HEK293 (cell line): Measurements from ENCODE around the gene MUC5AC.

Source experiments
- CTCF ChIA-PET: fragments of 350-600 bp; formaldehyde crosslinking; extraction: SDS; loops from one replicate; lab custom pipeline; 2021; ENCODE audit warnings: antibody characterized with exemption; lab: Yijun Ruan, JAX
- POLR2A ChIA-PET: fragments of 300-600 bp; formaldehyde crosslinking; extraction: SDS; loops from one replicate; lab custom pipeline; 2020; ENCODE audit warnings: antibody characterized with exemption, inconsistent platforms; lab: Yijun Ruan, JAX
- H3K27ac ChIP-seq: fragments of 200-500 bp; sonication (Bioruptor generic); 2 replicates; pipeline ENCODE4 v1.5.1; 2014; ENCODE audit warnings: low read depth, low read length, control low read depth, inconsistent platforms; ENCODE audit errors: extremely low read depth
- H3K36me3 ChIP-seq, 2 experiments: fragments of 200-500 bp in 1 of 2; sonication (Bioruptor generic) in 1 of 2; 1 replicate in 1 of 2; 2 replicates in 1 of 2; pipeline ENCODE4 v1.5.1; 2014 to 2017; ENCODE audit warnings: inconsistent platforms in 2 of 2, low read length in 2 of 2; ENCODE audit not compliant: control insufficient read depth in 2 of 2, insufficient read depth in 1 of 2
- H3K4me1 ChIP-seq: fragments of 200-500 bp; sonication (Bioruptor generic); 2 replicates; pipeline ENCODE4 v1.5.1; 2014; ENCODE audit warnings: mild to moderate bottlenecking, low read length, inconsistent platforms; ENCODE audit not compliant: control insufficient read depth, insufficient read depth
- H3K4me3 ChIP-seq: 2 replicates; pipeline ENCODE4 v1.5.1; 2011; ENCODE audit warnings: low read depth, mild to moderate bottlenecking, control low read depth, low read length, moderate library complexity
- H3K9me3 ChIP-seq: fragments of 200-500 bp; sonication (Bioruptor generic); 2 replicates; pipeline ENCODE4 v1.5.1; 2014; ENCODE audit warnings: low read depth, low read length, inconsistent platforms; ENCODE audit not compliant: control insufficient read depth, insufficient read depth
- BCL11B ChIP-seq: fragments of 450-650 bp; formaldehyde crosslinking; IDR thresholded peaks from 2 replicates; pipeline ENCODE4 v1.5.1; 2016; ENCODE audit warnings: low read depth, missing biosample characterization, missing genetic modification characterization
- GLIS2 ChIP-seq: fragments of 450-650 bp; formaldehyde crosslinking; IDR thresholded peaks from 2 replicates; pipeline ENCODE4 v1.5.1; 2016; ENCODE audit warnings: missing biosample characterization, missing genetic modification characterization
- RBAK ChIP-seq: fragments of 450-650 bp; formaldehyde crosslinking; IDR thresholded peaks from 2 replicates; pipeline ENCODE4 v1.5.1; 2016; ENCODE audit warnings: missing biosample characterization, missing genetic modification characterization
- YY2 ChIP-seq: fragments of 450-650 bp; formaldehyde crosslinking; IDR thresholded peaks from 2 replicates; pipeline ENCODE4 v1.5.1; 2016; ENCODE audit warnings: missing biosample characterization, missing genetic modification characterization
- ZFHX2 ChIP-seq: fragments of 450-650 bp; formaldehyde crosslinking; conservative IDR thresholded peaks from 2 replicates; pipeline ENCODE4 v1.5.1; 2016; ENCODE audit warnings: missing biosample characterization, missing genetic modification characterization
- ZNF16 ChIP-seq: fragments of 450-650 bp; formaldehyde crosslinking; IDR thresholded peaks from 2 replicates; pipeline ENCODE4 v1.5.1; 2016; ENCODE audit warnings: low read depth, missing biosample characterization, missing genetic modification characterization
- ZNF2 ChIP-seq: fragments of 450-650 bp; formaldehyde crosslinking; IDR thresholded peaks from 2 replicates; pipeline ENCODE4 v1.5.1; 2016; ENCODE audit warnings: missing biosample characterization, missing genetic modification characterization
- ZNF248 ChIP-seq: fragments of 450-650 bp; formaldehyde crosslinking; IDR thresholded peaks from 2 replicates; pipeline ENCODE4 v1.5.1; 2017; ENCODE audit warnings: missing biosample characterization, missing genetic modification characterization
- ZNF843 ChIP-seq: fragments of 450-650 bp; formaldehyde crosslinking; IDR thresholded peaks from 2 replicates; pipeline ENCODE4 v1.5.1; 2016; ENCODE audit warnings: missing biosample characterization, missing genetic modification characterization
- TF ChIP-seq, protein P1 (sequence below): fragments of 450-650 bp; formaldehyde crosslinking; IDR thresholded peaks from 2 replicates; pipeline ENCODE4 v1.5.1; 2016; ENCODE audit warnings: missing biosample characterization, missing genetic modification characterization, borderline replicate concordance
- TF ChIP-seq, protein P2 (sequence below): fragments of 450-650 bp; formaldehyde crosslinking; IDR thresholded peaks from 2 replicates; pipeline ENCODE4 v1.5.1; 2016; ENCODE audit warnings: missing biosample characterization, missing genetic modification characterization
- TF ChIP-seq, protein P3 (sequence below): fragments of 450-650 bp; formaldehyde crosslinking; IDR thresholded peaks from 2 replicates; pipeline ENCODE4 v1.5.1; 2016; ENCODE audit warnings: missing biosample characterization, missing genetic modification characterization, borderline replicate concordance
- TF ChIP-seq, protein P4 (sequence below): fragments of 450-650 bp; formaldehyde crosslinking; IDR thresholded peaks from 2 replicates; pipeline ENCODE4 v1.5.1; 2016; ENCODE audit warnings: missing biosample characterization, missing genetic modification characterization

MUC5AC gene

DNA sequence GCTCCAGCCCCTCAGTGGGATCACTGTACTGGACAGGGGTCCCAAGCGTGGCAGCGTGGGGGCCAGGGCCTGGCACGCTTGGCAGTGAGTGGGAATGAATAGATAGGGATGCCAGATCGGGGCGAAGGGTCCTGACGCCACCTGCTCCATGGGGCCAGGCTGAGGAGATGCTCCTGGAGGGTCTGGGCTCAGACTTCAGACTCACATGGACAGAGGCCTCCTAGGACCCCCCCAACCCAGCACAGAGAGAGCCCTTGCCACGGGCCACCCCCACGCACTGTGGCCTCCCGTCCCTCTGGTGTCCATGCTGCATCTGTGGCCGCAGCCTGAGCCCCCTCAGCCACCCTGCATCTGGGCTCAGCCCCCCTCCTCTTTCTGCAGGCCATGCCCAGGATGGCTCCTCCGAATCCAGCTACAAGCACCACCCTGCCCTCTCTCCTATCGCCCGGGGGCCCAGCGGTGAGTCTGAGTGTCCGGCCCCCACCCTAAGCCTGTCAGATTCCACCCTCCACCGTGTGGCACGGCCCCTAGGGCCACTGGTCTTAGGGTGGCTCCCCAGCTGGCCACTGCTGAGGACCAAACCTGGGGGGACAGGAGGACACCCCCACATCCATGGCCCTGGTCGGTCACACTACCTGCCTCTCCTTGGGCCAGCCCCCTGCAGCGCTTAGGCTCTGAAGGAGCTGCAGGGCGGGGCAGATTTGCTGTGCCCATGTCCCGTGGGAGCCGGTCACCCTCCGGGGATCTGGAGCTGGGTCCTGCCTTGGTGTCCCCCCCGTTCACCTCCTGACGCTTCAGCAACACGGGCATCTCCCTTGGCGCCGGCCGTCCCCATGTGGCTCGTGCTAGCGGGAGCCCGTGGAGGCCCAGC, 2.7 kb downstream of the MUC5AC start (continued):
- TF ChIP-seq YY2 (tag by site-specific recombination) (no peak), ZNF16 (no peak)

DNA sequence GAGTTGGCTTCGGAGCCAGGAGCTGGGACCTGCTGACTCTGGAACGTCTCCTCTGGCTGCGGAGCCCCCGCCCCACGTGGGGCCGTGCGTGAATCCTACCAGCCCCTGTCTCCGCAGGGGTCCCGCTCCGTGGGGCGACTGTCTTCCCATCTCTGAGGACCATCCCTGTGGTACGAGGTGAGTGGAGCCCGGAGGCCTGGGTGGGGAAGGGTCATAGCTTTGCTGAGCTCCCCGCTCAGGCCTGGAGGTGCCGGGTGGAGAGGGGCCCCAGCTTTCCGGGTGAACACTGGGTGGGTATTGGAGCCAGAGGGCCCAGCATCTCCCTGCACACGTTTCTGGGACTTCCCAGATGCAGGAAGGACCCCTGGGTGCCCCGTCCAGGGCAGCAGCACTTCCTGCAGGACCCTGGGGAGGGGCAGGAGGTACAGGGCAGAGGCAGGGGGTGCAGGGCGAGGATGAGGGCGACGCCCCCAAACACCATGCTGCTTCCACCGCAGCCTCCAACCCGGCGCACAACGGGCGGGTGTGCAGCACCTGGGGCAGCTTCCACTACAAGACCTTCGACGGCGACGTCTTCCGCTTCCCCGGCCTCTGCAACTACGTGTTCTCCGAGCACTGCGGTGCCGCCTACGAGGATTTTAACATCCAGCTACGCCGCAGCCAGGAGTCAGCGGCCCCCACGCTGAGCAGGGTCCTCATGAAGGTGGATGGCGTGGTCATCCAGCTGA, 3.8 kb downstream of the MUC5AC start:
- Histone ChIP-seq H3K9me3 (no peaks in the 10 kb centered on the region), H3K4me3 (no peak overlapping the region), H3K4me1 (no peaks in the 10 kb centered on the region)
- TF ChIP-seq, protein P1, sequence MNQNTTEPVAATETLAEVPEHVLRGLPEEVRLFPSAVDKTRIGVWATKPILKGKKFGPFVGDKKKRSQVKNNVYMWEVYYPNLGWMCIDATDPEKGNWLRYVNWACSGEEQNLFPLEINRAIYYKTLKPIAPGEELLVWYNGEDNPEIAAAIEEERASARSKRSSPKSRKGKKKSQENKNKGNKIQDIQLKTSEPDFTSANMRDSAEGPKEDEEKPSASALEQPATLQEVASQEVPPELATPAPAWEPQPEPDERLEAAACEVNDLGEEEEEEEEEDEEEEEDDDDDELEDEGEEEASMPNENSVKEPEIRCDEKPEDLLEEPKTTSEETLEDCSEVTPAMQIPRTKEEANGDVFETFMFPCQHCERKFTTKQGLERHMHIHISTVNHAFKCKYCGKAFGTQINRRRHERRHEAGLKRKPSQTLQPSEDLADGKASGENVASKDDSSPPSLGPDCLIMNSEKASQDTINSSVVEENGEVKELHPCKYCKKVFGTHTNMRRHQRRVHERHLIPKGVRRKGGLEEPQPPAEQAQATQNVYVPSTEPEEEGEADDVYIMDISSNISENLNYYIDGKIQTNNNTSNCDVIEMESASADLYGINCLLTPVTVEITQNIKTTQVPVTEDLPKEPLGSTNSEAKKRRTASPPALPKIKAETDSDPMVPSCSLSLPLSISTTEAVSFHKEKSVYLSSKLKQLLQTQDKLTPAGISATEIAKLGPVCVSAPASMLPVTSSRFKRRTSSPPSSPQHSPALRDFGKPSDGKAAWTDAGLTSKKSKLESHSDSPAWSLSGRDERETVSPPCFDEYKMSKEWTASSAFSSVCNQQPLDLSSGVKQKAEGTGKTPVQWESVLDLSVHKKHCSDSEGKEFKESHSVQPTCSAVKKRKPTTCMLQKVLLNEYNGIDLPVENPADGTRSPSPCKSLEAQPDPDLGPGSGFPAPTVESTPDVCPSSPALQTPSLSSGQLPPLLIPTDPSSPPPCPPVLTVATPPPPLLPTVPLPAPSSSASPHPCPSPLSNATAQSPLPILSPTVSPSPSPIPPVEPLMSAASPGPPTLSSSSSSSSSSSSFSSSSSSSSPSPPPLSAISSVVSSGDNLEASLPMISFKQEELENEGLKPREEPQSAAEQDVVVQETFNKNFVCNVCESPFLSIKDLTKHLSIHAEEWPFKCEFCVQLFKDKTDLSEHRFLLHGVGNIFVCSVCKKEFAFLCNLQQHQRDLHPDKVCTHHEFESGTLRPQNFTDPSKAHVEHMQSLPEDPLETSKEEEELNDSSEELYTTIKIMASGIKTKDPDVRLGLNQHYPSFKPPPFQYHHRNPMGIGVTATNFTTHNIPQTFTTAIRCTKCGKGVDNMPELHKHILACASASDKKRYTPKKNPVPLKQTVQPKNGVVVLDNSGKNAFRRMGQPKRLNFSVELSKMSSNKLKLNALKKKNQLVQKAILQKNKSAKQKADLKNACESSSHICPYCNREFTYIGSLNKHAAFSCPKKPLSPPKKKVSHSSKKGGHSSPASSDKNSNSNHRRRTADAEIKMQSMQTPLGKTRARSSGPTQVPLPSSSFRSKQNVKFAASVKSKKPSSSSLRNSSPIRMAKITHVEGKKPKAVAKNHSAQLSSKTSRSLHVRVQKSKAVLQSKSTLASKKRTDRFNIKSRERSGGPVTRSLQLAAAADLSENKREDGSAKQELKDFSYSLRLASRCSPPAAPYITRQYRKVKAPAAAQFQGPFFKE (tag by site-specific recombination), result no peak
- no peak for TF ChIP-seq ZFHX2 (tag by site-specific recombination)
- no peak for TF ChIP-seq ZNF248 (tag by site-specific recombination)
- TF ChIP-seq, protein P2, sequence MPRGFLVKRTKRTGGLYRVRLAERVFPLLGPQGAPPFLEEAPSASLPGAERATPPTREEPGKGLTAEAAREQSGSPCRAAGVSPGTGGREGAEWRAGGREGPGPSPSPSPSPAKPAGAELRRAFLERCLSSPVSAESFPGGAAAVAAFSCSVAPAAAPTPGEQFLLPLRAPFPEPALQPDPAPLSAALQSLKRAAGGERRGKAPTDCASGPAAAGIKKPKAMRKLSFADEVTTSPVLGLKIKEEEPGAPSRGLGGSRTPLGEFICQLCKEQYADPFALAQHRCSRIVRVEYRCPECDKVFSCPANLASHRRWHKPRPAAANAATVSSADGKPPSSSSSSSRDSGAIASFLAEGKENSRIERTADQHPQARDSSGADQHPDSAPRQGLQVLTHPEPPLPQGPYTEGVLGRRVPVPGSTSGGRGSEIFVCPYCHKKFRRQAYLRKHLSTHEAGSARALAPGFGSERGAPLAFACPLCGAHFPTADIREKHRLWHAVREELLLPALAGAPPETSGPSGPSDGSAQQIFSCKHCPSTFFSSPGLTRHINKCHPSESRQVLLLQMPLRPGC, result no peak
- TF ChIP-seq ZNF2, result no peak
- TF ChIP-seq BCL11B (tag by site-specific recombination), result no peak
- TF ChIP-seq RBAK (tag by site-specific recombination), result no peak
- TF ChIP-seq GLIS2, result no peak
- TF ChIP-seq, protein P3, sequence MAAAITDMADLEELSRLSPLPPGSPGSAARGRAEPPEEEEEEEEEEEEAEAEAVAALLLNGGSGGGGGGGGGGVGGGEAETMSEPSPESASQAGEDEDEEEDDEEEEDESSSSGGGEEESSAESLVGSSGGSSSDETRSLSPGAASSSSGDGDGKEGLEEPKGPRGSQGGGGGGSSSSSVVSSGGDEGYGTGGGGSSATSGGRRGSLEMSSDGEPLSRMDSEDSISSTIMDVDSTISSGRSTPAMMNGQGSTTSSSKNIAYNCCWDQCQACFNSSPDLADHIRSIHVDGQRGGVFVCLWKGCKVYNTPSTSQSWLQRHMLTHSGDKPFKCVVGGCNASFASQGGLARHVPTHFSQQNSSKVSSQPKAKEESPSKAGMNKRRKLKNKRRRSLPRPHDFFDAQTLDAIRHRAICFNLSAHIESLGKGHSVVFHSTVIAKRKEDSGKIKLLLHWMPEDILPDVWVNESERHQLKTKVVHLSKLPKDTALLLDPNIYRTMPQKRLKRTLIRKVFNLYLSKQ (tag by site-specific recombination), result no peak
- no peak for TF ChIP-seq ZNF843
- TF ChIP-seq, protein P4, sequence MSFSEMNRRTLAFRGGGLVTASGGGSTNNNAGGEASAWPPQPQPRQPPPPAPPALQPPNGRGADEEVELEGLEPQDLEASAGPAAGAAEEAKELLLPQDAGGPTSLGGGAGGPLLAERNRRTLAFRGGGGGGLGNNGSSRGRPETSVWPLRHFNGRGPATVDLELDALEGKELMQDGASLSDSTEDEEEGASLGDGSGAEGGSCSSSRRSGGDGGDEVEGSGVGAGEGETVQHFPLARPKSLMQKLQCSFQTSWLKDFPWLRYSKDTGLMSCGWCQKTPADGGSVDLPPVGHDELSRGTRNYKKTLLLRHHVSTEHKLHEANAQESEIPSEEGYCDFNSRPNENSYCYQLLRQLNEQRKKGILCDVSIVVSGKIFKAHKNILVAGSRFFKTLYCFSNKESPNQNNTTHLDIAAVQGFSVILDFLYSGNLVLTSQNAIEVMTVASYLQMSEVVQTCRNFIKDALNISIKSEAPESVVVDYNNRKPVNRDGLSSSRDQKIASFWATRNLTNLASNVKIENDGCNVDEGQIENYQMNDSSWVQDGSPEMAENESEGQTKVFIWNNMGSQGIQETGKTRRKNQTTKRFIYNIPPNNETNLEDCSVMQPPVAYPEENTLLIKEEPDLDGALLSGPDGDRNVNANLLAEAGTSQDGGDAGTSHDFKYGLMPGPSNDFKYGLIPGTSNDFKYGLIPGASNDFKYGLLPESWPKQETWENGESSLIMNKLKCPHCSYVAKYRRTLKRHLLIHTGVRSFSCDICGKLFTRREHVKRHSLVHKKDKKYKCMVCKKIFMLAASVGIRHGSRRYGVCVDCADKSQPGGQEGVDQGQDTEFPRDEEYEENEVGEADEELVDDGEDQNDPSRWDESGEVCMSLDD (tag by site-specific recombination), result no peak
- TF ChIP-seq, all 188 proteins: peak for 0
- ChIA-PET POLR2A (no interaction called here), CTCF (no interaction called here)
- Histone ChIP-seq H3K36me3 (no peaks in the 10 kb centered on the region), H3K27ac (no peak overlapping the region)
